Panc1 (cell line): Measurements from ENCODE around the gene GPR26.

ENCODE experiments used
- POLR2AphosphoS5 ChIP-seq: IDR thresholded peaks from 2 replicates; pipeline ENCODE4 v1.6.1; 2012; ENCODE audit warnings: mild to moderate bottlenecking, low read depth, low read length, moderate library complexity
- TCF7L2 ChIP-seq: IDR thresholded peaks from 2 replicates; pipeline ENCODE4 v1.6.1; 2011; ENCODE audit warnings: mild to moderate bottlenecking, low read depth, low read length, inconsistent platforms
- TF ChIP-seq, protein P1 (sequence below): fragments of 450-650 bp; IDR thresholded peaks from 2 replicates; pipeline ENCODE4 v1.5.1; 2017; ENCODE audit warnings: mild to moderate bottlenecking

DNA sequence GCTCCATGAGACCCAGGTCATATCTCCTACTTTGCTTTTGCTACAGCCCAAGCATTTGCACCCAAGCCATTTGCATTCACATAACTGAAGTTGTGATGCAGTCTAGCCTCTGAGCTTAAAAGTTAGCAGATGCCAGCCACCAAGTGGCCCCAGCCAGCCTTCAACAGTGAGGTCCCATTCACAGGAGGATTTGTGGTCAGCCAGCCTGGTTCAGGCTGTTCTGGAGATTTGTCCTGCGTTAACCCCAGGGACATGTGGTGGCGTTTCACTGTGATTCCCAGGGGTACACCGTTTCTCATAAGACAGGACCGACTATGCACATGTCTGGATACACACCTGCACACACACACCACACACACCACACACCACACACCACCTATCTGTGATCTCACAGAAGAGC lies 51.2 kb downstream of the GPR26 start:
- TF ChIP-seq, protein P1, sequence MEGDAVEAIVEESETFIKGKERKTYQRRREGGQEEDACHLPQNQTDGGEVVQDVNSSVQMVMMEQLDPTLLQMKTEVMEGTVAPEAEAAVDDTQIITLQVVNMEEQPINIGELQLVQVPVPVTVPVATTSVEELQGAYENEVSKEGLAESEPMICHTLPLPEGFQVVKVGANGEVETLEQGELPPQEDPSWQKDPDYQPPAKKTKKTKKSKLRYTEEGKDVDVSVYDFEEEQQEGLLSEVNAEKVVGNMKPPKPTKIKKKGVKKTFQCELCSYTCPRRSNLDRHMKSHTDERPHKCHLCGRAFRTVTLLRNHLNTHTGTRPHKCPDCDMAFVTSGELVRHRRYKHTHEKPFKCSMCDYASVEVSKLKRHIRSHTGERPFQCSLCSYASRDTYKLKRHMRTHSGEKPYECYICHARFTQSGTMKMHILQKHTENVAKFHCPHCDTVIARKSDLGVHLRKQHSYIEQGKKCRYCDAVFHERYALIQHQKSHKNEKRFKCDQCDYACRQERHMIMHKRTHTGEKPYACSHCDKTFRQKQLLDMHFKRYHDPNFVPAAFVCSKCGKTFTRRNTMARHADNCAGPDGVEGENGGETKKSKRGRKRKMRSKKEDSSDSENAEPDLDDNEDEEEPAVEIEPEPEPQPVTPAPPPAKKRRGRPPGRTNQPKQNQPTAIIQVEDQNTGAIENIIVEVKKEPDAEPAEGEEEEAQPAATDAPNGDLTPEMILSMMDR = no peak
- TF ChIP-seq POLR2AphosphoS5 (no peak), TCF7L2 (no peak)
